Sigmoid colon (tissue), 4 donors: Measurements from ENCODE around the gene ABHD12.

Experiments
- POLR2A ChIP-seq, 2 donors: fragments of 450-650 bp; IDR thresholded peaks; one replicate each; pipeline ENCODE4 v1.6.1; 2016; ENCODE audit warnings: antibody characterized with exemption in 2 of 2, mild to moderate bottlenecking in 2 of 2, moderate library complexity in 2 of 2
- POLR2AphosphoS5 ChIP-seq, 4 donors: sonication (generic); formaldehyde crosslinking; IDR thresholded peaks; one replicate each; pipeline ENCODE4 v1.6.1; 2017; ENCODE audit warnings: antibody characterized with exemption in 4 of 4
- TF ChIP-seq, protein P1 (sequence below), 4 experiments: fragments of 450-650 bp in 3 of 4; fragments of 200-600 bp in 1 of 4; IDR thresholded peaks; one replicate each; pipeline ENCODE4 v1.5.1; 2016 to 2019; ENCODE audit warnings: antibody characterized with exemption in 4 of 4, mild to moderate bottlenecking in 3 of 4, moderate library complexity in 2 of 4

DNA sequence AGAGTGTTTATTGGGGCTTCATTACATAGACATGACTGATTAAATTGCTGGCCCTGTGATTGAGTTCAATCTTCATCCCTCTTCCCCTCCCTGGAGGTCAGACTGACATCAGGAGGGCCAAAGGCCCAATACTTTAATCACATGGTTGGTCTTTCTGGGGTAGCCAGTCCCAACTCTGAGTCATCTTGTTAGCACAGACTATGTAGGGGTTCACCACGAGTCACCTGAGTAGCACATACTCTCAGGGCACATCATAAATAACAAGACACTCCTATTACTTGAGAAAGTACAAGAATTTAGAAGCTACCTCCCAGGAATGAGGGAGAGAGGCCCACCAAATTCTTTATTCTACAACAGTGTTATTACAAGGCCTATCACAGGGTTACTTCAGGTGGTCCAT is 28.1 kb upstream of the ABHD12 start:
- TF ChIP-seq, protein P1, sequence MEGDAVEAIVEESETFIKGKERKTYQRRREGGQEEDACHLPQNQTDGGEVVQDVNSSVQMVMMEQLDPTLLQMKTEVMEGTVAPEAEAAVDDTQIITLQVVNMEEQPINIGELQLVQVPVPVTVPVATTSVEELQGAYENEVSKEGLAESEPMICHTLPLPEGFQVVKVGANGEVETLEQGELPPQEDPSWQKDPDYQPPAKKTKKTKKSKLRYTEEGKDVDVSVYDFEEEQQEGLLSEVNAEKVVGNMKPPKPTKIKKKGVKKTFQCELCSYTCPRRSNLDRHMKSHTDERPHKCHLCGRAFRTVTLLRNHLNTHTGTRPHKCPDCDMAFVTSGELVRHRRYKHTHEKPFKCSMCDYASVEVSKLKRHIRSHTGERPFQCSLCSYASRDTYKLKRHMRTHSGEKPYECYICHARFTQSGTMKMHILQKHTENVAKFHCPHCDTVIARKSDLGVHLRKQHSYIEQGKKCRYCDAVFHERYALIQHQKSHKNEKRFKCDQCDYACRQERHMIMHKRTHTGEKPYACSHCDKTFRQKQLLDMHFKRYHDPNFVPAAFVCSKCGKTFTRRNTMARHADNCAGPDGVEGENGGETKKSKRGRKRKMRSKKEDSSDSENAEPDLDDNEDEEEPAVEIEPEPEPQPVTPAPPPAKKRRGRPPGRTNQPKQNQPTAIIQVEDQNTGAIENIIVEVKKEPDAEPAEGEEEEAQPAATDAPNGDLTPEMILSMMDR (IDR thresholded peaks at IDR 0.05) = no peak
- TF ChIP-seq POLR2AphosphoS5 (IDR thresholded peaks at IDR 0.05) (no peak), POLR2A (IDR thresholded peaks at IDR 0.05) (no peak)
